SK-N-SH (cell line): ENCODE data around the gene UFC1. TPM values are rescaled to one million over a fixed set of nuclear protein-coding genes. Genes with fewer than 3 reads are reported as not detected.

Source experiments
- CTCF ChIA-PET: fragments of 300-600, 350-600 bp; formaldehyde crosslinking; extraction: SDS; loops from one replicate; lab custom pipeline; 2021; lab: Yijun Ruan, JAX
- POLR2A ChIA-PET: fragments of 350-600 bp; sonication (Branson Sonifier 250); formaldehyde crosslinking; extraction: SDS; loops from one replicate; lab custom pipeline; 2020; ENCODE audit warnings: antibody characterized with exemption, inconsistent platforms; lab: Yijun Ruan, JAX
- DNase-seq: peaks from one replicate; pipeline ENCODE4 v3.0.0; 2012
- H2AFZ ChIP-seq: fragments of 200-600 bp; sonication (generic); 2 replicates; pipeline ENCODE4 v1.8.1; 2016; ENCODE audit warnings: antibody characterized with exemption, mild to moderate bottlenecking, low read depth
- H3F3A ChIP-seq: fragments of 200-600 bp; sonication (generic); replicated peaks from 2 replicates; pipeline ENCODE3; 2016; ENCODE audit warnings: antibody characterized with exemption, mild to moderate bottlenecking; ENCODE audit not compliant: insufficient read depth
- H3K27ac ChIP-seq, 2 experiments: fragments of 200-500 bp in 1 of 2; fragments of 200-600 bp in 1 of 2; sonication (Bioruptor generic) in 1 of 2; sonication (generic), shearing (Covaris generic) in 1 of 2; 2 replicates each; pipeline versions ENCODE4 v1.5.1 to v1.6.1; 2014 to 2016; ENCODE audit warnings: low read depth in 2 of 2, inconsistent platforms in 1 of 2, low read length in 1 of 2, mild to moderate bottlenecking in 1 of 2, mixed read lengths in 1 of 2
- H3K27me3 ChIP-seq: fragments of 200-600 bp; sonication (generic), shearing (Covaris generic); 2 replicates; pipeline ENCODE4 v1.6.1; 2016; ENCODE audit warnings: mixed run types; ENCODE audit not compliant: insufficient read depth
- H3K36me3 ChIP-seq, 2 experiments: fragments of 200-500 bp in 1 of 2; fragments of 200-600 bp in 1 of 2; sonication (Bioruptor generic) in 1 of 2; sonication (generic) in 1 of 2; replicated peaks in 1 of 2; 2 replicates each; pipeline versions ENCODE3 to v1.5.1; 2014 to 2016; ENCODE audit warnings: low read length in 1 of 2, mild to moderate bottlenecking in 1 of 2; ENCODE audit not compliant: insufficient read depth in 2 of 2, control insufficient read depth in 1 of 2
- H3K4me1 ChIP-seq, 2 experiments: fragments of 200-500 bp in 1 of 2; fragments of 200-600 bp in 1 of 2; sonication (Bioruptor generic) in 1 of 2; sonication (generic), shearing (Covaris generic) in 1 of 2; 2 replicates each; pipeline versions ENCODE4 v1.5.1 to v1.6.1; 2014 to 2016; ENCODE audit warnings: low read depth in 1 of 2, low read length in 1 of 2, mixed run types in 1 of 2; ENCODE audit not compliant: insufficient read depth in 2 of 2, control insufficient read depth in 1 of 2
- H3K4me2 ChIP-seq: fragments of 200-600 bp; sonication (generic), shearing (Covaris generic); 2 replicates; pipeline ENCODE4 v1.6.1; 2017; ENCODE audit warnings: mixed run types
- H3K4me3 ChIP-seq, 2 experiments: fragments of 200-500 bp in 1 of 2; fragments of 200-600 bp in 1 of 2; sonication (Bioruptor generic) in 1 of 2; sonication (generic), shearing (Covaris generic) in 1 of 2; 2 replicates each; pipeline versions ENCODE4 v1.5.1 to v1.8.1; 2014 to 2016; ENCODE audit warnings: low read depth in 2 of 2, inconsistent platforms in 1 of 2, low read length in 1 of 2, mild to moderate bottlenecking in 1 of 2, mixed read lengths in 1 of 2, moderate library complexity in 1 of 2
- H3K79me2 ChIP-seq: fragments of 200-600 bp; sonication (generic); 2 replicates; pipeline ENCODE4 v1.8.1; 2017; ENCODE audit warnings: mild to moderate bottlenecking; ENCODE audit not compliant: insufficient read depth
- H3K9ac ChIP-seq: fragments of 200-600 bp; sonication (generic); 2 replicates; pipeline ENCODE4 v1.6.1; 2017; ENCODE audit warnings: mixed run types
- H3K9me2 ChIP-seq: fragments of 200-600 bp; sonication (generic); 2 replicates; pipeline ENCODE4 v1.6.1; 2017; ENCODE audit warnings: mixed run types
- H3K9me3 ChIP-seq: fragments of 200-600 bp; sonication (generic); 2 replicates; pipeline ENCODE4 v1.6.1; 2017; ENCODE audit warnings: mixed run types, mild to moderate bottlenecking, moderate library complexity
- H4K20me1 ChIP-seq: fragments of 200-600 bp; sonication (generic); 2 replicates; pipeline ENCODE4 v1.6.1; 2017; ENCODE audit warnings: mild to moderate bottlenecking, mixed run types; ENCODE audit not compliant: insufficient read depth
- EP300 ChIP-seq, 2 experiments: IDR thresholded peaks; 2 replicates each; pipeline versions ENCODE4 v1.4.0 to v1.6.1; 2012; ENCODE audit warnings: borderline replicate concordance in 1 of 2, low read depth in 1 of 2, low read length in 1 of 2
- FOSL2 ChIP-seq: IDR thresholded peaks from 2 replicates; pipeline ENCODE4 v1.4.0; 2012; ENCODE audit warnings: low read depth, mild to moderate bottlenecking, moderate library complexity, borderline replicate concordance
- FOXJ3 ChIP-seq: sonication (generic); formaldehyde crosslinking; IDR thresholded peaks from 2 replicates; pipeline ENCODE4 v1.5.1; 2020; ENCODE audit warnings: mild to moderate bottlenecking, missing genetic modification reagents
- FOXM1 ChIP-seq: IDR thresholded peaks from 2 replicates; pipeline ENCODE4 v1.4.0; 2012; ENCODE audit warnings: low read depth, mild to moderate bottlenecking
- GATA2 ChIP-seq: sonication (generic); formaldehyde crosslinking; IDR thresholded peaks from 2 replicates; pipeline ENCODE4 v1.5.0; 2020; ENCODE audit warnings: mild to moderate bottlenecking, missing genetic modification reagents
- RAD21 ChIP-seq: IDR thresholded peaks from 2 replicates; pipeline ENCODE4 v1.6.1; 2012; ENCODE audit warnings: mild to moderate bottlenecking, low read length
- SMC3 ChIP-seq: IDR thresholded peaks from 2 replicates; pipeline ENCODE4 v1.6.1; 2012; ENCODE audit warnings: low read depth, low read length, improper control_type of control experiment
- WGBS: methylation state at CpG from one replicate; pipeline ENCODE4 v1.1.6; 2017; ENCODE audit warnings: low lambda C conversion rate; 5-methylcytosine and 5-hydroxymethylcytosine counted together
- polyA plus RNA-seq, 3 experiments: library from polyadenylated mRNA; depleted of rRNA; stranded (reverse); fragments of >200 nt; gene quantifications; 2 replicates each; pipeline ENCODE4 v1.2.3, GENCODE V29; 2012
- TF ChIP-seq, protein P1 (sequence below): IDR thresholded peaks from 2 replicates; pipeline ENCODE4 v1.4.0; 2012; ENCODE audit warnings: low read depth, borderline replicate concordance
- TF ChIP-seq, protein P2 (sequence below): IDR thresholded peaks from 2 replicates; pipeline ENCODE4 v1.4.0; 2012; ENCODE audit warnings: low read depth, borderline replicate concordance
- TF ChIP-seq, protein P3 (sequence below): fragments of 200-600 bp; sonication (generic); IDR thresholded peaks from 2 replicates; pipeline ENCODE4 v1.6.1; 2017; ENCODE audit warnings: antibody characterized with exemption, mild to moderate bottlenecking, moderate library complexity
- TF ChIP-seq, protein P4 (sequence below): fragments of 150-350 bp; IDR thresholded peaks from 2 replicates; pipeline ENCODE4 v1.6.1; 2017; ENCODE audit warnings: antibody characterized with exemption, low read length, low read depth, borderline replicate concordance

The UFC1 gene
- polyA plus RNA-seq, 1 of the 3 experiments (the other 2 are of a cell fraction), result 150 TPM

DNA sequence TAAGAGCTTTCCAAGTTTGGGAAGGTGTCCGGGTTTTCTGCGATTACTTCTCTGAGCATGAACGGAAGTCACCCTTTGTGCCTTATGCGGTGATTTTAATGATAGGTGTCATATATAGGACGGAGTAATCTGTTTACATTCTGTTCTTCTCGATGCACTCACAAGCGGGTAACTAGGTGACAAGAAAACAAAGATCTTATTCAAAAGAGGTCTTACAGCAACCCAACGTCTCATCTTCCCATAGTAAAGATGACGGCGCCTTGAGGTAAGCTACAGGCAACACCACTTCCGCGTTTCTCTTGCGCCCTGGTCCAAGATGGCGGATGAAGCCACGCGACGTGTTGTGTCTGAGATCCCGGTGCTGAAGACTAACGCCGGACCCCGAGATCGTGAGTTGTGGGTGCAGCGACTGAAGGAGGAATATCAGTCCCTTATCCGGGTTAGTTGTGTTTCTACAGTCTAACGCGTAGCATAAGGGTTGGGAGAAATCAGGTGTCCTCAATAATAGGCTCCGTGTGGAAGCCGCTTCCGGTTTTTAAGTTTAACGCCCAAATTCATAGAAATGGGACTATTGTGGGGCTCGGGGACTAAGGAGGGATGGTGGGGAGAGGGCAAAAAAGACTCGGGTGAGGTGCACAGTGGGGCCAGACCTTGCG is at the start of gene UFC1 (continued):
- TF ChIP-seq, protein P1, sequence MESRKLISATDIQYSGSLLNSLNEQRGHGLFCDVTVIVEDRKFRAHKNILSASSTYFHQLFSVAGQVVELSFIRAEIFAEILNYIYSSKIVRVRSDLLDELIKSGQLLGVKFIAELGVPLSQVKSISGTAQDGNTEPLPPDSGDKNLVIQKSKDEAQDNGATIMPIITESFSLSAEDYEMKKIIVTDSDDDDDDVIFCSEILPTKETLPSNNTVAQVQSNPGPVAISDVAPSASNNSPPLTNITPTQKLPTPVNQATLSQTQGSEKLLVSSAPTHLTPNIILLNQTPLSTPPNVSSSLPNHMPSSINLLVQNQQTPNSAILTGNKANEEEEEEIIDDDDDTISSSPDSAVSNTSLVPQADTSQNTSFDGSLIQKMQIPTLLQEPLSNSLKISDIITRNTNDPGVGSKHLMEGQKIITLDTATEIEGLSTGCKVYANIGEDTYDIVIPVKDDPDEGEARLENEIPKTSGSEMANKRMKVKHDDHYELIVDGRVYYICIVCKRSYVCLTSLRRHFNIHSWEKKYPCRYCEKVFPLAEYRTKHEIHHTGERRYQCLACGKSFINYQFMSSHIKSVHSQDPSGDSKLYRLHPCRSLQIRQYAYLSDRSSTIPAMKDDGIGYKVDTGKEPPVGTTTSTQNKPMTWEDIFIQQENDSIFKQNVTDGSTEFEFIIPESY, result peak; percentile 92; the same call in 1 of the 2 replicates
- TF ChIP-seq SMC3, result no peak
- TF ChIP-seq EP300 (IDR thresholded peaks at IDR 0.05; ENCODE audit: borderline replicate concordance in 1 of 2, low read depth in 1 of 2, low read length in 1 of 2), result 0 out of 4 replicates have a peak, but pooled peaks of 1 of the 2 experiments have one; percentile 9
- no peak for TF ChIP-seq FOSL2
- no peak for TF ChIP-seq RAD21
- no peak for TF ChIP-seq FOXM1
- TF ChIP-seq, protein P2, sequence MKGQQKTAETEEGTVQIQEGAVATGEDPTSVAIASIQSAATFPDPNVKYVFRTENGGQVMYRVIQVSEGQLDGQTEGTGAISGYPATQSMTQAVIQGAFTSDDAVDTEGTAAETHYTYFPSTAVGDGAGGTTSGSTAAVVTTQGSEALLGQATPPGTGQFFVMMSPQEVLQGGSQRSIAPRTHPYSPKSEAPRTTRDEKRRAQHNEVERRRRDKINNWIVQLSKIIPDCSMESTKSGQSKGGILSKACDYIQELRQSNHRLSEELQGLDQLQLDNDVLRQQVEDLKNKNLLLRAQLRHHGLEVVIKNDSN, result peak; percentile 24; the same call in 1 of the 2 replicates
- no peak for TF ChIP-seq GATA2 (CRISPR knock-in tag)

DNA sequence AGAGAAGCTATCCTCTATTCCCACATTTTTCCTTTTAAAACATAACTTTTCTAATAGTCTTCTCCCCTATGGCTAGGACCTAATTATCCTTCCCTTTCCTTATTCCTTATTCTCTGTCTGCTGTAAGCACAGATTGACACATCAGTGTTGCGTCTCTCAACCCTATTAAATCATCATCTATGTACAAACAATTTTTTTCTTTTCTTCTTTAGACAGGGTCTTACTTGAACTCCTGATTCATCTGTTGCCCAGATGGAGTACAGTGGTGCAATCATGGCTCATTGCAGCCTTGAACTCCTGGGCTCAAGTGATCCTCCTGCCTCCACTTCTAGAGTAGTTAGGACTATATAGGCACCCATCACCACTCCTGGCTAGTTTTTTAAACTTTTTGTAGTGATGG is 47.3 kb upstream of the UFC1 start:
- Histone ChIP-seq H3K79me2 (peaks cover 85% of the 10 kb centered on the region), H3K4me3 (no peak overlapping the region), H3K36me3 (peaks cover 18 to 28% of the 10 kb centered on the region in 2 experiments), H3K9ac (no peak overlapping the region), H3K9me2 (no peaks in the 10 kb centered on the region), H3K4me1 (no peaks in the 10 kb centered on the region), H2AFZ (no peak overlapping the region), H4K20me1 (peaks cover 49% of the 10 kb centered on the region), H3K27ac (no peak overlapping the region), H3K9me3 (no peaks in the 10 kb centered on the region), H3F3A (peaks cover 24% of the 10 kb centered on the region), H3K4me2 (no peak overlapping the region), H3K27me3 (no peaks in the 10 kb centered on the region)
- TF ChIP-seq, protein P3, sequence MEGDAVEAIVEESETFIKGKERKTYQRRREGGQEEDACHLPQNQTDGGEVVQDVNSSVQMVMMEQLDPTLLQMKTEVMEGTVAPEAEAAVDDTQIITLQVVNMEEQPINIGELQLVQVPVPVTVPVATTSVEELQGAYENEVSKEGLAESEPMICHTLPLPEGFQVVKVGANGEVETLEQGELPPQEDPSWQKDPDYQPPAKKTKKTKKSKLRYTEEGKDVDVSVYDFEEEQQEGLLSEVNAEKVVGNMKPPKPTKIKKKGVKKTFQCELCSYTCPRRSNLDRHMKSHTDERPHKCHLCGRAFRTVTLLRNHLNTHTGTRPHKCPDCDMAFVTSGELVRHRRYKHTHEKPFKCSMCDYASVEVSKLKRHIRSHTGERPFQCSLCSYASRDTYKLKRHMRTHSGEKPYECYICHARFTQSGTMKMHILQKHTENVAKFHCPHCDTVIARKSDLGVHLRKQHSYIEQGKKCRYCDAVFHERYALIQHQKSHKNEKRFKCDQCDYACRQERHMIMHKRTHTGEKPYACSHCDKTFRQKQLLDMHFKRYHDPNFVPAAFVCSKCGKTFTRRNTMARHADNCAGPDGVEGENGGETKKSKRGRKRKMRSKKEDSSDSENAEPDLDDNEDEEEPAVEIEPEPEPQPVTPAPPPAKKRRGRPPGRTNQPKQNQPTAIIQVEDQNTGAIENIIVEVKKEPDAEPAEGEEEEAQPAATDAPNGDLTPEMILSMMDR, result no peak
- TF ChIP-seq EP300 (IDR thresholded peaks at IDR 0.05; ENCODE audit: borderline replicate concordance in 1 of 2, low read depth in 1 of 2, low read length in 1 of 2) (no peak), GATA2 (CRISPR knock-in tag) (no peak), FOXJ3 (no peak)
- TF ChIP-seq, protein P4, sequence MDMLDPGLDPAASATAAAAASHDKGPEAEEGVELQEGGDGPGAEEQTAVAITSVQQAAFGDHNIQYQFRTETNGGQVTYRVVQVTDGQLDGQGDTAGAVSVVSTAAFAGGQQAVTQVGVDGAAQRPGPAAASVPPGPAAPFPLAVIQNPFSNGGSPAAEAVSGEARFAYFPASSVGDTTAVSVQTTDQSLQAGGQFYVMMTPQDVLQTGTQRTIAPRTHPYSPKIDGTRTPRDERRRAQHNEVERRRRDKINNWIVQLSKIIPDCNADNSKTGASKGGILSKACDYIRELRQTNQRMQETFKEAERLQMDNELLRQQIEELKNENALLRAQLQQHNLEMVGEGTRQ, result no peak
- no peak for DNase-seq
- 95% methylated on average over 1 of the region's 1 CpG for WGBS
- POLR2A ChIA-PET, result no interaction called here
- CTCF ChIA-PET, result interaction anchor here (1.6 kb wide), 1 partner anchor 9 kb away, joined by 8 read pairs; the partner anchor contains the start of gene KLHDC9
